ENCODE measurements around the gene TCF21.

- TF ChIP-seq, protein P1, sequence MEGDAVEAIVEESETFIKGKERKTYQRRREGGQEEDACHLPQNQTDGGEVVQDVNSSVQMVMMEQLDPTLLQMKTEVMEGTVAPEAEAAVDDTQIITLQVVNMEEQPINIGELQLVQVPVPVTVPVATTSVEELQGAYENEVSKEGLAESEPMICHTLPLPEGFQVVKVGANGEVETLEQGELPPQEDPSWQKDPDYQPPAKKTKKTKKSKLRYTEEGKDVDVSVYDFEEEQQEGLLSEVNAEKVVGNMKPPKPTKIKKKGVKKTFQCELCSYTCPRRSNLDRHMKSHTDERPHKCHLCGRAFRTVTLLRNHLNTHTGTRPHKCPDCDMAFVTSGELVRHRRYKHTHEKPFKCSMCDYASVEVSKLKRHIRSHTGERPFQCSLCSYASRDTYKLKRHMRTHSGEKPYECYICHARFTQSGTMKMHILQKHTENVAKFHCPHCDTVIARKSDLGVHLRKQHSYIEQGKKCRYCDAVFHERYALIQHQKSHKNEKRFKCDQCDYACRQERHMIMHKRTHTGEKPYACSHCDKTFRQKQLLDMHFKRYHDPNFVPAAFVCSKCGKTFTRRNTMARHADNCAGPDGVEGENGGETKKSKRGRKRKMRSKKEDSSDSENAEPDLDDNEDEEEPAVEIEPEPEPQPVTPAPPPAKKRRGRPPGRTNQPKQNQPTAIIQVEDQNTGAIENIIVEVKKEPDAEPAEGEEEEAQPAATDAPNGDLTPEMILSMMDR (IDR thresholded peaks at IDR 0.05) = no peak
- no peak for TF ChIP-seq ZFX (IDR thresholded peaks at IDR 0.05; ENCODE audit: borderline replicate concordance)
These were observed 5.0 kb downstream of the TCF21 start for GRCh38 chr6:133893946-133894345.

Data from 22Rv1 (cell line).